CD4-positive, CD25-positive, alpha-beta regulatory T cell (primary cell): ENCODE measurements around the gene DCAF8. TPM values are rescaled to one million over a fixed set of nuclear protein-coding genes. Genes with fewer than 3 reads are reported as not detected.

Source experiments
- ATAC-seq, 2 donors: fragments of 150-1000 bp; cut with Tn5 transposase; one replicate each; pipeline ENCODE4 v1.10.0; 2021; ENCODE audit warnings: low read depth in 2 of 2, moderate number of reproducible peaks in 2 of 2, moderate library complexity in 1 of 2
- DNase-seq, 3 donors: peaks; one replicate each; pipeline versions ENCODE4 v3.0.0 to v3.0.0-alpha.2; 2012 to 2022; ENCODE audit warnings: mixed read lengths in 1 of 3
- H3K27ac ChIP-seq: one replicate; pipeline ENCODE4 v1.7.0; 2013; ENCODE audit warnings: mild to moderate bottlenecking, low read length; ENCODE audit not compliant: insufficient read depth, poor library complexity, severe bottlenecking
- H3K27me3 ChIP-seq: one replicate; pipeline ENCODE4 v1.7.0; 2013; ENCODE audit warnings: low read length; ENCODE audit not compliant: control insufficient read depth, insufficient read depth
- H3K36me3 ChIP-seq: one replicate; pipeline ENCODE4 v1.7.0; 2013; ENCODE audit warnings: mild to moderate bottlenecking, low read length, moderate library complexity; ENCODE audit not compliant: control insufficient read depth, insufficient read depth
- H3K4me1 ChIP-seq: 2 replicates; pipeline ENCODE4 v1.7.0; 2013; ENCODE audit warnings: mild to moderate bottlenecking, low read length; ENCODE audit not compliant: insufficient read depth, control insufficient read depth, poor library complexity, severe bottlenecking
- H3K4me3 ChIP-seq: one replicate; pipeline ENCODE4 v1.7.0; 2013; ENCODE audit warnings: low read depth, mild to moderate bottlenecking, low read length, moderate library complexity
- H3K9me3 ChIP-seq, 2 experiments: 1 replicate in 1 of 2; 2 replicates in 1 of 2; pipeline ENCODE4 v1.7.0; 2013; ENCODE audit warnings: low read length in 2 of 2, mild to moderate bottlenecking in 1 of 2, moderate library complexity in 1 of 2; ENCODE audit not compliant: control insufficient read depth in 2 of 2
- H3K27ac Mint-ChIP-seq, 3 donors: one replicate each; pipeline ENCODE4 v1.8.0; 2020 to 2022; ENCODE audit warnings: mild to moderate bottlenecking in 3 of 3, mixed read lengths in 3 of 3, moderate library complexity in 2 of 3
- H3K27me3 Mint-ChIP-seq: one replicate; pipeline ENCODE4 v1.8.0; 2022; ENCODE audit warnings: mild to moderate bottlenecking, mixed read lengths
- H3K36me3 Mint-ChIP-seq: one replicate; pipeline ENCODE4 v1.8.0; 2020; ENCODE audit warnings: mixed read lengths
- H3K4me1 Mint-ChIP-seq, 4 donors: one replicate each; pipeline ENCODE4 v1.8.0; 2020 to 2022; ENCODE audit warnings: mixed read lengths in 4 of 4, mild to moderate bottlenecking in 1 of 4
- H3K4me3 Mint-ChIP-seq, 4 donors: one replicate each; pipeline ENCODE4 v1.8.0; 2020 to 2022; ENCODE audit warnings: mild to moderate bottlenecking in 4 of 4, mixed read lengths in 4 of 4, moderate library complexity in 3 of 4
- H3K9me3 Mint-ChIP-seq, 7 donors: one replicate each; pipeline ENCODE4 v1.8.0; 2020 to 2022; ENCODE audit warnings: mixed read lengths in 7 of 7, mild to moderate bottlenecking in 3 of 7, moderate library complexity in 2 of 7
- polyA plus RNA-seq, 4 donors: library from polyadenylated mRNA; unstranded; fragments of 300-500 nt; fragmentation: Illumina TruSeq; gene quantifications; one replicate each; pipeline ENCODE4 v1.2.3, GENCODE V29; 2021
- total RNA-seq: library from RNA; stranded (reverse); gene quantifications from one replicate; pipeline ENCODE4 v1.2.3, GENCODE V29; 2022

DCAF8 gene
- total and polyA plus RNA-seq, 5 donors from 2014 or later, result 50.3 to 182 (median 56.2) TPM

GRCh38 chr1:160194737-160195059 is 67.7 kb downstream of the DCAF8 start:
- H3K9me3 Mint-ChIP-seq, result no peaks in the 10 kb centered on the region
- no peak for ATAC-seq
- no peak overlapping the region for H3K4me3 ChIP-seq

GRCh38 chr1:160193832-160194736 is 68.3 kb downstream of the DCAF8 start:
- no peak overlapping the region for H3K4me3 ChIP-seq
- H3K27me3 ChIP-seq, result no peaks in the 10 kb centered on the region
- Mint-ChIP-seq H3K9me3 (no peaks in the 10 kb centered on the region), H3K36me3 (no peaks in the 10 kb centered on the region), H3K27me3 (peaks cover 5% of the 10 kb centered on the region), H3K27ac (no peak overlapping the region), H3K4me3 (no peak overlapping the region), H3K4me1 (no peaks in the 10 kb centered on the region)
- H3K27ac ChIP-seq, result no peak overlapping the region
- no peaks in the 10 kb centered on the region for H3K9me3 ChIP-seq
- H3K36me3 ChIP-seq, result no peaks in the 10 kb centered on the region
- no peak for DNase-seq
- no peak for ATAC-seq
- no peaks in the 10 kb centered on the region for H3K4me1 ChIP-seq

More at GRCh38 chr1:160194737-160195059, 67.7 kb downstream of the DCAF8 start:
- H3K4me1 ChIP-seq, result no peaks in the 10 kb centered on the region
- H3K9me3 ChIP-seq, result no peaks in the 10 kb centered on the region
- no peak overlapping the region for H3K4me3 Mint-ChIP-seq
- peaks cover 5% of the 10 kb centered on the region for H3K27me3 Mint-ChIP-seq
- H3K36me3 Mint-ChIP-seq, result no peaks in the 10 kb centered on the region
- H3K27ac ChIP-seq, result no peak overlapping the region
- no peak for DNase-seq
- no peaks in the 10 kb centered on the region for H3K36me3 ChIP-seq
- no peak overlapping the region for H3K27ac Mint-ChIP-seq
- H3K27me3 ChIP-seq, result no peaks in the 10 kb centered on the region
- H3K4me1 Mint-ChIP-seq, result no peaks in the 10 kb centered on the region

GRCh38 chr1:160193091-160193819 is 69.1 kb downstream of the DCAF8 start:
- no peak overlapping the region for H3K27ac Mint-ChIP-seq
- no peaks in the 10 kb centered on the region for H3K36me3 Mint-ChIP-seq
- H3K4me1 ChIP-seq, result no peaks in the 10 kb centered on the region
- H3K4me1 Mint-ChIP-seq, result no peaks in the 10 kb centered on the region
- no peaks in the 10 kb centered on the region for H3K9me3 Mint-ChIP-seq
- H3K4me3 ChIP-seq, result no peak overlapping the region
- no peaks in the 10 kb centered on the region for H3K9me3 ChIP-seq
- peak; percentile 72 to 80 for ATAC-seq
- no peak overlapping the region for H3K27ac ChIP-seq
- H3K4me3 Mint-ChIP-seq, result no peak overlapping the region
- peak; percentile 70 to 72 (median 71) for DNase-seq
- H3K36me3 ChIP-seq, result no peaks in the 10 kb centered on the region
- no peaks in the 10 kb centered on the region for H3K27me3 ChIP-seq
- peaks cover 5% of the 10 kb centered on the region for H3K27me3 Mint-ChIP-seq

- no peak for ATAC-seq
- H3K4me3 Mint-ChIP-seq, result no peak overlapping the region
- H3K27me3 Mint-ChIP-seq, result peaks cover 5% of the 10 kb centered on the region
- Histone ChIP-seq H3K27me3 (no peaks in the 10 kb centered on the region), H3K4me3 (no peak overlapping the region), H3K9me3 (no peaks in the 10 kb centered on the region), H3K4me1 (no peaks in the 10 kb centered on the region), H3K27ac (no peak overlapping the region), H3K36me3 (no peaks in the 10 kb centered on the region)
- no peaks in the 10 kb centered on the region for H3K36me3 Mint-ChIP-seq
- no peak for DNase-seq
- no peak overlapping the region for H3K27ac Mint-ChIP-seq
- H3K4me1 Mint-ChIP-seq, result no peaks in the 10 kb centered on the region
- no peaks in the 10 kb centered on the region for H3K9me3 Mint-ChIP-seq
Observed at GRCh38 chr1:160192234-160192633, 70.1 kb downstream of the DCAF8 start.

- no peak overlapping the region for H3K27ac Mint-ChIP-seq
- no peak overlapping the region for H3K4me3 ChIP-seq
- no peaks in the 10 kb centered on the region for H3K36me3 Mint-ChIP-seq
- H3K4me1 ChIP-seq, result no peaks in the 10 kb centered on the region
- no peaks in the 10 kb centered on the region for H3K36me3 ChIP-seq
- H3K27me3 ChIP-seq, result no peaks in the 10 kb centered on the region
- H3K27me3 Mint-ChIP-seq, result peaks cover 9% of the 10 kb centered on the region
- no peak overlapping the region for H3K4me3 Mint-ChIP-seq
- ATAC-seq, result no peak
- H3K27ac ChIP-seq, result no peak overlapping the region
- DNase-seq, result no peak
- H3K9me3 ChIP-seq, result no peaks in the 10 kb centered on the region
- H3K4me1 Mint-ChIP-seq, result no peaks in the 10 kb centered on the region
- no peaks in the 10 kb centered on the region for H3K9me3 Mint-ChIP-seq
Observed at GRCh38 chr1:160191756-160192155, 70.6 kb downstream of the DCAF8 start.

- Histone ChIP-seq H3K4me1 (no peaks in the 10 kb centered on the region), H3K9me3 (no peaks in the 10 kb centered on the region), H3K36me3 (no peaks in the 10 kb centered on the region), H3K27ac (no peak within 1 kb of the TSS), H3K4me3 (no peak within 1 kb of the TSS), H3K27me3 (no peaks in the 10 kb centered on the region)
- H3K4me1 Mint-ChIP-seq, result no peaks in the 10 kb centered on the region
- DNase-seq (no peak), ATAC-seq (no peak)
- no peak within 1 kb of the TSS for H3K4me3 Mint-ChIP-seq
- H3K9me3 Mint-ChIP-seq, result peaks cover 0 to 2% (median 0%) of the 10 kb centered on the region in 7 donors
- peaks cover 16% of the 10 kb centered on the region for H3K27me3 Mint-ChIP-seq
- H3K36me3 Mint-ChIP-seq, result no peaks in the 10 kb centered on the region
- H3K27ac Mint-ChIP-seq, result no peak within 1 kb of the TSS
Observed at GRCh38 chr1:160189649-160190625, 72.4 kb downstream of the DCAF8 start, which contains the start of gene CASQ1. Gene CASQ1, plus strand, starts transcription at chr1:160190575. Its CDS starts 177 bp downstream, at chr1:160190752.

GRCh38 chr1:160188341-160188740 is 74.0 kb downstream of the DCAF8 start:
- Mint-ChIP-seq H3K27me3 (peaks cover 16% of the 10 kb centered on the region), H3K27ac (no peak overlapping the region), H3K4me3 (no peak overlapping the region), H3K4me1 (no peaks in the 10 kb centered on the region), H3K36me3 (no peaks in the 10 kb centered on the region), H3K9me3 (peaks cover 0 to 2% (median 0%) of the 10 kb centered on the region in 7 donors)
- no peaks in the 10 kb centered on the region for H3K4me1 ChIP-seq
- H3K4me3 ChIP-seq, result no peak overlapping the region
- ATAC-seq (no peak), DNase-seq (no peak)
- no peak overlapping the region for H3K27ac ChIP-seq
- H3K27me3 ChIP-seq, result no peaks in the 10 kb centered on the region
- H3K36me3 ChIP-seq, result no peaks in the 10 kb centered on the region
- no peaks in the 10 kb centered on the region for H3K9me3 ChIP-seq
